ENCODE measurements around the gene AEBP1. TPM values are rescaled to one million over a fixed set of nuclear protein-coding genes. Genes with fewer than 3 reads are reported as not detected.
A peak's percentile ranks its signal among the peaks of the same experiment; 100 is the strongest.

Gene AEBP1
- 5.0 and 64.1 TPM in 2 replicates for total RNA-seq (ENCODE audit: low replicate concordance)
- long read RNA-seq = 0 reads

DNA sequence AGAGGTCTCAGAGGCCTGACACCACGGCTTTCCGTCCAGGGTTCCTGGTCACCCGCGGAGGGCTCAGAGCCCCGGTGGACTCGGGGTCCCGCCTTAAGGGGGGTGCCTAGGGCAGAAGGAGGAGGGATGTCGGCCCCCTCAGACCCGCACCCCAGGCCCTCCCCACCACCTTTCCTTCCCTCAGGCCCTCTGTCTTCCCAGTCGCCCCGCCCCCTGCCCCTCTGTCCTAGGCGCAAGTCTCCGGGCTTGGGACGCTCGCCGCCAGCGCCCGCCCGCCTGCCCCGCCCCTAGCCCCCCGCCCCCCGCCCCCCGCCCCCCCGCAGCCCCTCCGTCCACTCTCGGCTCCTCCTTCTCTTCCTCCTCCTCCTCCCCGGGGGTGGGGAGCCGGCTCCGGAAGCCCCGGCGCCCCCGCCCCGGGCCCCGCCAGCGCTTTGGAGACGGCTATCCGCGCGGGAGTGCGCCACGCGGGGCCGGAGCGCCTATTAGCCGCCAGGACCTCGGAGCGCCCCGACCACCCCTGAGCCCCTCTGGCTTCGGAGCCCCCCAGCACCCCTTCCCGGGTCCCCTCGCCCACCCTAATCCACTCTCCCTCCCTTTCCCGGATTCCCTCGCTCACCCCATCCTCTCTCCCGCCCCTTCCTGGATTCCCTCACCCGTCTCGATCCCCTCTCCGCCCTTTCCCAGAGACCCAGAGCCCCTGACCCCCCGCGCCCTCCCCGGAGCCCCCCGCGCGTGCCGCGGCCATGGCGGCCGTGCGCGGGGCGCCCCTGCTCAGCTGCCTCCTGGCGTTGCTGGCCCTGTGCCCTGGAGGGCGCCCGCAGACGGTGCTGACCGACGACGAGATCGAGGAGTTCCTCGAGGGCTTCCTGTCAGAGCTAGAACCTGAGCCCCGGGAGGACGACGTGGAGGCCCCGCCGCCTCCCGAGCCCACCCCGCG is at the start of gene AEBP1:
Gene AEBP1, plus strand, starts transcription at position 423 of the 937 bp plus-strand sequence. Its CDS starts 321 bp downstream, at position 744.
- no peak within 1 kb of the TSS for H3K27ac Mint-ChIP-seq
- H3K4me3 Mint-ChIP-seq = peak within 1 kb of the TSS; percentile 84
- H3K36me3 Mint-ChIP-seq = no peaks in the 10 kb centered on the region
- peaks cover 27% of the 10 kb centered on the region for H3K27me3 Mint-ChIP-seq
- no peaks in the 10 kb centered on the region for H3K9me3 Mint-ChIP-seq
- H3K4me1 Mint-ChIP-seq (ENCODE audit: unreplicated experiment) = peaks cover 24% of the 10 kb centered on the region
- no peak for DNase-seq (ENCODE audit: extremely low spot score, unreplicated experiment)
- TF ChIP-seq, protein P1, sequence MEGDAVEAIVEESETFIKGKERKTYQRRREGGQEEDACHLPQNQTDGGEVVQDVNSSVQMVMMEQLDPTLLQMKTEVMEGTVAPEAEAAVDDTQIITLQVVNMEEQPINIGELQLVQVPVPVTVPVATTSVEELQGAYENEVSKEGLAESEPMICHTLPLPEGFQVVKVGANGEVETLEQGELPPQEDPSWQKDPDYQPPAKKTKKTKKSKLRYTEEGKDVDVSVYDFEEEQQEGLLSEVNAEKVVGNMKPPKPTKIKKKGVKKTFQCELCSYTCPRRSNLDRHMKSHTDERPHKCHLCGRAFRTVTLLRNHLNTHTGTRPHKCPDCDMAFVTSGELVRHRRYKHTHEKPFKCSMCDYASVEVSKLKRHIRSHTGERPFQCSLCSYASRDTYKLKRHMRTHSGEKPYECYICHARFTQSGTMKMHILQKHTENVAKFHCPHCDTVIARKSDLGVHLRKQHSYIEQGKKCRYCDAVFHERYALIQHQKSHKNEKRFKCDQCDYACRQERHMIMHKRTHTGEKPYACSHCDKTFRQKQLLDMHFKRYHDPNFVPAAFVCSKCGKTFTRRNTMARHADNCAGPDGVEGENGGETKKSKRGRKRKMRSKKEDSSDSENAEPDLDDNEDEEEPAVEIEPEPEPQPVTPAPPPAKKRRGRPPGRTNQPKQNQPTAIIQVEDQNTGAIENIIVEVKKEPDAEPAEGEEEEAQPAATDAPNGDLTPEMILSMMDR (conservative IDR thresholded peaks at IDR 0.05) = peak; percentile 26

DNA sequence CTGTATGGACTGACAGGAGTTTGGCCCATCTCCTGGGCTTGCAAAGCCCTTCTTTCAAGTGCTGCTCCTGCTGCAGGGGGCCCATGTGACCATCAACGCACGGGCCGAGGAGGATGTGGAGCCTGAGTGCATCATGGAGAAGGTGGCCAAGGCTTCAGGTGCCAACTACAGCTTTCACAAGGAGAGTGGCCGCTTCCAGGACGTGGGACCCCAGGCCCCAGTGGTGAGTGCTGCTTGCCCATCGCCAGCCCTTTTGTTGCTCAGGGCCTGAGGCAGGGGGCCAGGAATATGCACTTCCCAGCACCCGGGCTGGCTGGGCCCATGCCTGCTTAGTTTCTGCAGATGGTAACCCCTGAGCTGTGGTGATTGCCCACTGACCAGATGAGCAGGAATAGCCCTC is 47.5 kb upstream of the AEBP1 start:
- Mint-ChIP-seq H3K9me3 (no peaks in the 10 kb centered on the region), H3K4me1 (ENCODE audit: unreplicated experiment) (no peaks in the 10 kb centered on the region), H3K27me3 (no peaks in the 10 kb centered on the region), H3K4me3 (no peak overlapping the region), H3K36me3 (peaks cover 19% of the 10 kb centered on the region), H3K27ac (no peak overlapping the region)
- no peak for DNase-seq (ENCODE audit: extremely low spot score, unreplicated experiment)
- TF ChIP-seq, protein P1 (conservative IDR thresholded peaks at IDR 0.05) = no peak

DNA sequence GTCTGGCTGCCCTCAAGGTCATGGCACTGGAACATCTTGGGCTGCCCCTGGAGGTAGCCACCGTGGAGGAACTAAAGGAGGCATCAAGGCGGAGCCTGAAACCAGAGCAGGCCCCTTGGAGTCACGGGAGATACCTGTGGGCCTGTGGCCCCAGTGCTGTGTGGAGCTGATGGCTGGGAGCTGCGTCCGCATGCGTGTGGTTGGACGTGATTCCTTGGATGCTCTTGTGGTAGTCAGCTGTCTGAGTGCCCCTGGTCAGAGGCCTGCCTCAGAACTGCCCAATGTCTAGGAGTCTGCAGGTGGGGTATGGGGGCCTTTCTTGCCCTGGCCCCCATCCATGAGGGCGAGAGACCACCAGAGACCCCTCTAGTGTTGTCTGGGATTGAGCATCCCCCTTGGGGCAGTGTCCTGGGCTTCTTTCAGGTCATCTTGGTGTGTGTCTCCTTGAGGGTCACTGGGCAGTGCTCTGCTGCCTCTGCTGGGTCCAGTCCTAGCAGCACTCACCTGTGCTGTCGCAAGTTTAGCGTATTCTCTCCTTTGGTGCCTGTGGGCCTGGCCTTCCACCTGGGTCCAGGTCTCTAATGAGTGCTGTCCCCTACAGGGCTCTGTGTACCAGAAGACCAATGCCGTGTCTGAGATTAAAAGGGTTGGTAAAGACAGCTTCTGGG is 46.8 kb upstream of the AEBP1 start:
- Mint-ChIP-seq H3K4me3 (no peak overlapping the region), H3K36me3 (peaks cover 19% of the 10 kb centered on the region), H3K9me3 (no peaks in the 10 kb centered on the region), H3K27me3 (no peaks in the 10 kb centered on the region), H3K27ac (no peak overlapping the region), H3K4me1 (ENCODE audit: unreplicated experiment) (no peaks in the 10 kb centered on the region)
- no peak for DNase-seq (ENCODE audit: extremely low spot score, unreplicated experiment)
- TF ChIP-seq, protein P1 (conservative IDR thresholded peaks at IDR 0.05) = no peak

DNA sequence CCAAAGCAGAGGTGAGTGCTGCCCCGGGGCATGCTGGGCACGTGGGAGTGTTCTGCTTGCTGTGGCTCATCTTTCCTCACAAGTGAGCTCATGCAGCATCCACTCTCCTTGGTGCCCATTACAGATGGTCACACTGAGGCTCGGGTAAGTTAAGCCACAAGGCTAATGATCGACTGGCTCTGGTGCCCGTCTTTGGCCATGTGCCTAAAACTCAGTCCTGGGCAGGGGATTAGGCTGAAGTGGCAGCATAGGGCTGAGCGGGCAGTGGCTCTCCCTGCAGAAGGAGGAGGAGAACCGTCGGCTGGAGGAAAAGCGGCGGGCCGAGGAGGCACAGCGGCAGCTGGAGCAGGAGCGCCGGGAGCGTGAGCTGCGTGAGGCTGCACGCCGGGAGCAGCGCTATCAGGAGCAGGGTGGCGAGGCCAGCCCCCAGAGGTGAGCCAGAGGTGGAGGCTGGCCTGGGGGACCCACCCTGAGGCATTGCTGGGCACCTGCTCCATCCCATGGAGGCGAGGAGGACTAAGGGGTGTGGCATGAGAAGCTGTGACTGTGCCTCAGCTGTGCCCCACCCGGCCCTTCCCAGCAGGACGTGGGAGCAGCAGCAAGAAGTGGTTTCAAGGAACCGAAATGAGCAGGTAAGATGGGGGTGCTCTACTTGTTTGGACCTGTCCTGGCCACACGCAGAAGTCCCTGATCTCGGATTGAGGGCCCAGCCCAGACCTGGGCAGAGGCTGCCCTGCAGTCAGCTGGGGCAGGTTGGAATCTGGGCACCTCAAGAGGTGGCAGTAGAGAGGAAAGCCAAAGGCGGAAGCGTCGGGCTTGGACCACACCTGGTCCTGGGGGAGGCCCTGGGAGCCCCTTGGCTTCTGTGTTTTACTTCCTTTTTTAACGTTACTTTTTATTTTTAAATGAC is 46.0 kb upstream of the AEBP1 start:
- H3K4me3 Mint-ChIP-seq = no peak overlapping the region
- no peaks in the 10 kb centered on the region for H3K27me3 Mint-ChIP-seq
- H3K36me3 Mint-ChIP-seq = peaks cover 19% of the 10 kb centered on the region
- H3K4me1 Mint-ChIP-seq (ENCODE audit: unreplicated experiment) = no peaks in the 10 kb centered on the region
- TF ChIP-seq, protein P1 (conservative IDR thresholded peaks at IDR 0.05) = no peak
- no peak overlapping the region for H3K27ac Mint-ChIP-seq
- no peaks in the 10 kb centered on the region for H3K9me3 Mint-ChIP-seq
- DNase-seq (ENCODE audit: extremely low spot score, unreplicated experiment) = no peak

DNA sequence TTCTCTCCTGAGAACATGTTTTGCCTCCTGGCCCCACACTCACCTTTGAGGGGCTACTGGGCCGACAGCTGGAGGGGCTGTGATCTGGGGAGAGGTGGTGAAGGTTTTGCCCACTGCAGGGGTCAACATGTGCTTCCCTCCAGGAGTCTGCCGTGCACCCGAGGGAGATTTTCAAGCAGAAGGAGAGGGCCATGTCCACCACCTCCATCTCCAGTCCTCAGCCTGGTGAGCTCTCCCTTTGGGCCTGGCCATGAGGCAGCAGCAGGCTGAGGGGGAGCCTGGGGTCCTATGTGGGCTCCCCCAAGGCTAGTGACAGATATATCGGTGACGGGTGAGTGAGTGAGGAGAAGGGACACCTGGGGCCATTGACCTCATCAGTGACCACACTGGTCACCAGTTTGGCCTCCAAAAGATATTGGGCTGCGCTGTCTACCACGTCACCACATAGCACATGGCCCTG is 45.4 kb upstream of the AEBP1 start:
- no peak for DNase-seq (ENCODE audit: extremely low spot score, unreplicated experiment)
- Mint-ChIP-seq H3K4me3 (no peak overlapping the region), H3K9me3 (no peaks in the 10 kb centered on the region), H3K27me3 (no peaks in the 10 kb centered on the region), H3K27ac (no peak overlapping the region), H3K36me3 (peaks cover 19% of the 10 kb centered on the region), H3K4me1 (ENCODE audit: unreplicated experiment) (peaks cover 3% of the 10 kb centered on the region)
- TF ChIP-seq, protein P1 (conservative IDR thresholded peaks at IDR 0.05) = no peak

Measured in type B pancreatic cell (in vitro differentiated cells).